ENCODE results near the gene GALNT8.
A peak's percentile ranks its signal among the peaks of the same experiment; 100 is the strongest.
"Not testable (repeated sequence)": the region's sequence is repeated elsewhere in the genome, so short reads cannot be mapped to it uniquely, and the experiment has no call there.

Gene GALNT8, protein sequence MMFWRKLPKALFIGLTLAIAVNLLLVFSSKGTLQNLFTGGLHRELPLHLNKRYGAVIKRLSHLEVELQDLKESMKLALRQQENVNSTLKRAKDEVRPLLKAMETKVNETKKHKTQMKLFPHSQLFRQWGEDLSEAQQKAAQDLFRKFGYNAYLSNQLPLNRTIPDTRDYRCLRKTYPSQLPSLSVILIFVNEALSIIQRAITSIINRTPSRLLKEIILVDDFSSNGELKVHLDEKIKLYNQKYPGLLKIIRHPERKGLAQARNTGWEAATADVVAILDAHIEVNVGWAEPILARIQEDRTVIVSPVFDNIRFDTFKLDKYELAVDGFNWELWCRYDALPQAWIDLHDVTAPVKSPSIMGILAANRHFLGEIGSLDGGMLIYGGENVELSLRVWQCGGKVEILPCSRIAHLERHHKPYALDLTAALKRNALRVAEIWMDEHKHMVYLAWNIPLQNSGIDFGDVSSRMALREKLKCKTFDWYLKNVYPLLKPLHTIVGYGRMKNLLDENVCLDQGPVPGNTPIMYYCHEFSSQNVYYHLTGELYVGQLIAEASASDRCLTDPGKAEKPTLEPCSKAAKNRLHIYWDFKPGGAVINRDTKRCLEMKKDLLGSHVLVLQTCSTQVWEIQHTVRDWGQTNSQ

DNA sequence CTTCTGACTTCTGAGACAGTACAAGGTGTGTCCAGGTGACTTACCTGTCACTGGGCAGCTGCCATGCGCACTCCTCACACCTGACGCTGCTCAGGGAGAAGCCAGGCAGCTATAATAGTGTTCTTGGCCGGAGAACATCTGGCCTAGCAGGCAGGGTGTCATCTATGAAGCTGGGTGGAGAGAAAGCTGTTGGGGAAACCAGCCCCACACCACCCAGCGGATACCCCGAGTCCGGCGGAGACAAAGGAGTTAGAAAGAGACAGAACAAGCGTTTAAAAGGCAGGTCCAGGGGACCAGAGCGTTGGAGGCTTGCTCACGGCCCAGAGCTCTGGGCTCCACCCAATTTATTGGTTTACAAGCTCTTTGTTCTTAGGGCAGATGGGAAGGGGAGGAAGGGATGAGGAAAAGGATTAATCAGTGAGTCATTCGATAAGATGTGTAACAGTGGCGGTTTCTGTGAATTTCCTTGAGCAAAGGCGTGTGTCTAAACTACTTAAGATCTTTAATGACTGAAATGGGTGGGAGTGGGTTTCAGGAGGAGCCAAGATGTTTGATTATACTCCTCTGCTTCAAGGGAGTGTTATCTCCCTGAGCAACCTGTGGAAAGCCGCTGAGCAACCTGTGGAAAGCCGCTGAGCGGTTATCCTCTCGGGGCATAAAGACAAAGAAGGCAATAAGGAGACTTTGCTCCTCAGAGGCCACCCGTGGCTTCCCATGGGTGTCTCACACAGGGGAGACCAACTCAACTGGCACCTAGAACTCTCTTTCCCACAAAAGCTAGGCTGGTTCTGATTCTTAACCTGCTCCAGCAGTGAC lies at the start of gene GALNT8:
Gene GALNT8 (plus strand): TSS at position 580 of the 816 bp plus-strand sequence. CDS start 278 bp downstream, outside the sequence.
- no peak for DNase-seq (ENCODE audit: low spot score)

DNA sequence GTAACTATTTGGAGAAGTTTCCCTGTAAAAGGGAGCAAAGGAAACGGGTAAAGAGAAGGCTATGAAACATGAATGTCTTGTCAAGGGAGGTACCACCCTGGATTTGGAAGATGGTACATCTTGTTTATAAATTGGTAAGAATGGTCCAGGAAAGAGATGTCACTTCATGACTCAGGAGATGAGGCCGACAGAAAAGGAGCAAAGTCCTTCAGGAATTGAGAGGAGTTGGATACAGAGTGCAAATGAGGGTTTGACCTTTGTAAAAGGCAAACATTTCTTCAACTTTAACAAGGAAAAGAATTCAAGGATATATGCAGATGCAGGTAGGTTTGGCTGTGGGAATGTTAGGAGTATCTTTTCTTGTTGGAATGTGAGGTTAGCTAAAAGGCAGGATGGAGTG lies 40.5 kb upstream of the GALNT8 start:
- DNase-seq (ENCODE audit: low spot score) = no peak

DNA sequence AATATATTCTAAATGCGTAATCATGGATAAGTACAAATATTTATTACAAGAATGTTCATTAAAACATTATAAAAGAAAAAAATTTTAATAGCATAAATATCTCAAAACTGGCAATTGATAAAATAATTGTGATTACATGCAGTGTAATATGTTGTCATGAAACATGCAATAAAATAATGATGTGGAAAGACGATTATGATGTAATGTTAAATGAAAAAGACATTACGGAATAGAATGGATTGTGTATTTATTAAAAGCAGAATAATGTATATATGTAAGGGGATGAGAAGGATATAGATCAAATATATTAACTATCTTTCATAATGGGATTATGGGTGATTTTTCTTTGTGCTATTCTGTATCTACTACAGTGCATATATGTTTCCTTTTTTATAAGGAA lies 38.5 kb upstream of the GALNT8 start:
- no peak for DNase-seq (ENCODE audit: low spot score)

DNA sequence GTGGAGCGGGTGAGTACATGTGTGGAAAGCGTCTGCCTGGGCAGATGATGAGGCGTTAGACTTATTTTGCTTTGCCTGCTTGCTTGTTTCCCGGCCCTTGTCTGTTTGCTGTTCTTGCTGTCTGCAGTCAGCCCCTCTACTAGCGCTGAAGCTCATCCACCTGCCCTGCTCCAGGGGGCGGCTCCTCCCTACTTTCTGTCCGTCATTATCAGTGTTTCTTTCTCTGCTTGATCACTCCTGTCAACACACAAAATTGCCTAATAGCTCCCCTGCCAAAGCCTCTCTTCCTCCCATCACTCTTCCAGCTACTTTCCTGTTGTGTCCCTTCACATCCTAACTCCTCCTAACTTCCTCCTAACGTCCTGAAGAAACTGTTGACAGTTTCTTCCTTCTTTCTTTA lies 34.9 kb upstream of the GALNT8 start:
- DNase-seq (ENCODE audit: low spot score) = no peak

DNA sequence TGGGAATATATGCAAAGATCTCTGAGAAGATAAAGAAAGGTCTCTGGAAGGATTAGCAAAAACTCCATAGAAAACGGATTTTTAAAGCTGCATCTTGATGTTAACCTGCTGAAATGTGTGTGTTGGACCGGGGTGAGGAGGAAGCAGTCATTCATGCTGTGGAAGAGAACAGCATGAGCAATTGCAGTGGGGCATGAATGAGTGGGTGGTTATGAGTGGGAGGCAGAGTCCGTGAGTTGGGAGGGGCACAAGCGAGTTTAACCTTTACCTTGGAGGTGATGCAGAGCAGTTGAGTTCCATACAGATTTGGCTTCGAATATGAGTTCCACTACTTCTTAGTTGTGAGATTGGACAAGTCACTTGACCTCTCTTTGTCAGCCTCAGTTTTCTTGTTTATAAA lies 29.4 kb upstream of the GALNT8 start:
- no peak for DNase-seq (ENCODE audit: low spot score)

DNA sequence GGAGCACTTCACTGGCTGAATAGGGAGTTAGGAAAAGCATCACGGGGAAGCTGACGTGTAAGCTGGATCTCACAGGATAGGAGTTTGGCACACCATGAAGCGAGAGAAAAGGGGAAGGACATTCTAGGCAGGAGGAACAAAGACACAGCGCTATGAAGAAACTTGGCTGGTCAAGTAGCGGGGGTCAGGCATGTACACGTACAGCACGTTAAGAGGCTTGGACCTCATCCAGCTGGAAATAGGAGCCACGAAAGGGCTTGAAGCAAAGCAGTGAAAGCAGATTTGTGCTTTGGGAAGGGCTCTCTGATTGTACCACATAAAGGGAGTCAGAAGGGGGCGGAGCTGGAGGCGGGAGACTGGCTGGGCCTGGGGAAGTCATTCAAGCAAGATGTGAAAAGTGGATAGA lies 19.6 kb upstream of the GALNT8 start:
- peak; percentile 66 for DNase-seq (ENCODE audit: low spot score)

DNA sequence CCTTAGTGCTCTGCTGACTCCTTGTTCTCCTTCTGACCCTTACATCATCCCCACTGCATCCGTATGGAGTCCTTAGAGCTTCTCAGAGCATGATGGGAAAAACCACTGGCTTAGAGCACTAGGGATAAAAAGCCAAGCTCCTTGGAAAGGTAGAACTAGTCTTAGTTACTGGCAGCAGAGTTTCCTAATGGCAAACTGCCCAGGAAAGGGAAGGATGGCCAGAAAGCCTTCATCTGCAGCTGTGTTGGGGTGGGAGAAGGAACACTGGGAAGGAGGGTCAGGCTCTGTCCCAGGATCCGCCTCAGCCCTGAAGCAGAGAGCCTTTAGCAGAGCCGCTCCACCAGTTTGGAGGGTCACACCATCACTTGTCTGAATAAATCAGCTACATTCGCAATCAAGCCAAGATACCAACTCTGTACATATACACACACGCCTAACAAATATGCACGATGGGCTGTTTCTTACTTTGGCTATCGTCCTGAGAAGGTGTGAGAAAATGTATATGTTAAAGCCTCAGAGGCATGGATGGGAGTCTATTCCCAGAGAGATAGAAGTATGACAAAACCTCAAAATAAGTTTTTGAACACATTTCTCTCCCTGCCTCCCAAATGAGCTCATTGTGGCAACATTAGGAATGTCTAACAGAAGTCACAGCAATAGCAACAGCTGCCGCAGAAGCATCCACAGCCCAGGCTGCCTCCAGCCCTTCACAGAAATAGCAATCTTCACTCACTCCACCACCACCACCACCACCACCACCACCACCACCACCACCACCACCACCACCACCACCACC lies 18.6 kb upstream of the GALNT8 start:
- DNase-seq (ENCODE audit: low spot score) = peak; percentile 12

DNA sequence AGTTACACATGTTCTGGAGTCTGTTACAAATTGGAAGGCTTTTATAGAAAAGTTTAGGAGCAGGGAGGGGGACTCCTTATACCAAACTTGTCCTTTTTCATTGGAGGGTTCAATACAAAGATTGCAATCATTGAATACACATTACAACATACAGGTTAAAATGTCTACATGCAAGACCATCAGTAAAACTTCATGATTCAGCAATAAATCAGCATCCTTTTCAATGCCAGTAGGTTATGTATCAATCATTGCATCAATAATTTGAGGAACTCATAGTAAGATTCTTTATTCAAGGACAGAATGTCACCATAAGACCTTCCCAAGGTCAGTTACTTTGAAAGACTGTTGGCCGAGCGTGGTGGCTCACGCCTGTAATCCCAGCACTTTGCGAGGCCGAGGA lies 16.5 kb upstream of the GALNT8 start:
- DNase-seq (ENCODE audit: low spot score) = no peak

DNA sequence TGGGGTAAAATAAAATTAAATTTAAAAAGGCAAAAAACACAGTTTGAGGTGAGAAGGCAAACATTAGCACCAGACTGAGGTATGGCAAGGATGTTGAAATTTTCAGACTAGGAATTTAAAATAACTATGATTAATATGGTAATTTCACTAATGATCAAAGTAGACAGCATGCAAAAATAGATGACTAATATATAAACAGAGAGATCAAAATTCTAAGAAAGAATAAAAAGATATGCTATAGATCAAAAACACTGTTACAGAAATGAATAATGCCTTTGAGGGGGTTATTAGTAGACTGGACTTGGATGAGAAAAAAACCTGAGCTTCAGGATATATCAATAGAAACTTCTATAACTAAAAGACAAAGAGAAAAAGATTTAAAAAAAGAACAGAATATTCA lies 14.4 kb upstream of the GALNT8 start:
- no peak for DNase-seq (ENCODE audit: low spot score)

DNA sequence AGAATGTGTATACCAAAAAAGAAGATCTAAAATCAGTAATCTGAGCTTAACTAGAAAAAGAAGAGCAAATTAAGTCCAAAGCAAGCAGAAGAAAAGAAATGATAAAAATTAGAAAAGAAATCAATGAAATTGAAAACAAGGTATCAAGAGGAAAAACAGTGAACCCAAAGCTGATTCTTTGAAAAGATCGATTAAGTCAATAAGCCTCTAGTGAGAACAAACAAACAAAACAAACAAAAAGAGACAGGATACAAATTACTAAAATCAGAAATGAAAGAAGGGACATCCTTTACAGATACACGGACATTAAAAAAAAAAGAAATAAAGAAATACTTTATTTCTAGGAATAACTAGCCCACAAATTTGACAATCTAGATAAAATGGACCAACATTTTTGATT lies 12.9 kb upstream of the GALNT8 start:
- DNase-seq (ENCODE audit: low spot score) = no peak

DNA sequence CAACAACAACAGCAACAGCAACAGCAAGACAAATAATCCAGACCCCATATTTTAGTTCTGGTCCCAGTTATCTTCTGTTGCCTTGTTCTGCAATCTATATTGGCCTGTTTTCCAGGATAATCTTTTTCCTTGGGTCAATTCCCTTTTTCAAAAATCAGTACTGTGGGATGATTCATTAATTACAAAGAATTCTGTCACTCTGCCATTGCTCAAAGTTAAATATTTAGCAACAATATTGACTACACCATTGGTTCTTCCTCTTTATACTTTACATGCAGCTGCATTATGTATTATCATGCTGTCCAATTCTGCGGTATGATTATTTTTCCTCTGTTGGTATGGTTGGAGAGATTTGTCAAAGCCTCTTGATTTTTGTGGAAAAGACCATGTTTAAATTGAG lies 10.1 kb upstream of the GALNT8 start:
- no peak for DNase-seq (ENCODE audit: low spot score)

DNA sequence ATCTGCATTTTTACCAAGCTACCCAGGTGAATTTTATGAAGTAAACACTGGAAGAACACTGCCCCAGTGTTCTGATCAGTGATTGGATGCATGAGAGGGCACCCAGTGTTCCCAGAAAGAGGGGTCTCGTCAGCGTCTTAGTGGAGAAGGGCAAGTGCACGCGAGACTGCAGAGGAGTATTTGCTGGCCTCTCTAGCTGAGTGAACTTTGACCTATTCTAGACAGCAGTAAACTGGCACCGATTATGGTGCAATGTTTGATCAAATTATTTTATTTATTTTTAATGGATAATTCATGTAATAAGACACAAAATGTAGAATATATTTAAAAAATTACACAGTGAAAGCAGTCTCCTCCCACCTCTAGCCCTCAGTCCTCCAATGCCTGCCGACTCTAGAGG lies 5.3 kb upstream of the GALNT8 start:
- DNase-seq (ENCODE audit: low spot score) = no peak

DNA sequence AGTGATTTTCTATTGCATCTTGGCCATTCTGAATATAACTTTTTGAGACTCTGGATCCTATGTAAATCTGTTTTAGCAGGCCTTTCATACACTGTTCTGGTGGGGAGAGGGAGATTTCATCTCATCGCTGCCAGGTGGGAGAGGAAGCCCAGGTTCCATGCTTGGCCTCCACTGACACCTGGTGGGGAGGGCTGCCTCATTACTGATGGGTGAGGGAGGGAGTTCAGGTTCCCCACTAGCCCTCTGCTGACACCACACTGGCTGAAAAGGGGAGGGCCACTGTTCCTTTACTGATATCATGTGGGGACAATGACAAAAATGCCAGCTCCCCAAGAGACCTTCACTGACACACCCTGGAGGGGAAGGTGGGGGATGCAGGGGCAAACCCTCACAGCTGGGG lies 2.4 kb upstream of the GALNT8 start:
- DNase-seq (ENCODE audit: low spot score) = no peak

DNA sequence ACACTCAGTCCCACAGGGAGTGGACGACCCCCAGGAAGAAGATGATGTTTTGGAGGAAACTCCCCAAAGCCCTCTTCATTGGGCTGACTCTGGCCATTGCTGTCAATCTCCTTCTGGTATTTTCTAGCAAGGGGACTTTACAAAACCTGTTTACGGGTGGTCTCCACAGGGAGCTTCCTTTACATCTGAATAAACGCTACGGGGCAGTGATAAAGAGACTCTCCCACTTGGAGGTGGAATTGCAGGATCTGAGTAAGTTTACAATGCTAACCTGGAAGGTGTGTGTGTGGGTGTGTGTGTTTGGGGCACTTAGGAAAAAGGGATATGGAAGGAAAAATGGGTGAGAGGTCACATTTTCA lies 416 bp downstream of the GALNT8 start:
- DNase-seq (ENCODE audit: low spot score) = no peak

DNA sequence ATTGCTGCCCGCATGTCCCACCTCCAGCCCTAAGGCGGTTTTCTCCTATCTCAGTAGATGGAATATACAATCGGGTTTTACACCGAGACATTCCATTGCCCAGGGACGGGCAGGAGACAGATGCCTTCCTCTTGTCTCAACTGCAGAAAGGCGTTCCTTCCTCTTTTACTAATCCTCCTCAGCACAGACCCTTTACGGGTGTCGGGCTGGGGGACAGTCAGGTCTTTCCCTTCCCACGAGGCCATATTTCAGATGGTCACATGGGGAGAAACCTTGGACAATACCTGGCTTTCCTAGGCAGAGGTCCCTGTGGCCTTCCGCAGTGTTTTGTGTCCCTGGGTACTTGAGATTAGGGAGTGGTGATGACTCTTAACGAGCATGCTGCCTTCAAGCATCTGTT lies 1.4 kb downstream of the GALNT8 start:
- DNase-seq (ENCODE audit: low spot score) = not testable (repeated sequence)

DNA sequence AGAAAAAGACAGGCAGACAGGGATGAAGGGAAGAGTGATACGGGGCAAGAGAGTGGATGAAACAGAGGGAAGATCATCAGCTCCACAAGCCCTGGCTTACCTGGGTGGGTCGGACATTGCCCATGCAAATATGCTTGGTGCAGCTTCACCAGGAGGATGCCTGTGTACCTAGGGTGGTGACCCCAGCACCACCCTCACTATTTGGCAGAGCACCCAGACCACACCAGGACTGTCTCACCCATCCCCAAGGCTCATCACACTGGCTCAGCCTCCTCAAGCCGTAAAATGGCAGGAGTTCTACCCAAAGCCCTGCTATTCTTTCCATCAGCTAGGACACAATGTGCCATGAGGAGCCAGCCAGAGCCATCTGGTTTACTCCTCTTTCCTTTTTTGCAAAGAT lies 3.0 kb downstream of the GALNT8 start:
- no peak for DNase-seq (ENCODE audit: low spot score)

DNA sequence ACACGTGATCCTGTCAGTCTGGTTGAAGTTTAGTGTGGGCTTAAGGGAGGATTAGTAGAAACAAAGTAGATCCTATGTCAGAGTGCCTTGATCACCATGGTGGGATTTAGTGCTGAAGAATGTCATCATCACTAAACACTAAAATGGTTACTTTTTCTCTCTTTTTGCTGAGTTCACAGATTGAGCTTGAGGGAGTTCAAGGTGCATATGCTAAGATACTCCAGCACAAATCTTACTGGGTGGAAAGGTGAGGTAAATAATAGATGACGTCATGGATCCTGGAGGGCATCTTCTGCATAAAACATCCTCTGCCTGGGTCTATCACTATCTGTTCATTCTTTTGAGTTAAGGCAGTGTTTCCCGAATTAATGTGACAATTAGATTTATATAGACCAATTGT lies 4.9 kb downstream of the GALNT8 start:
- no peak for DNase-seq (ENCODE audit: low spot score)

DNA sequence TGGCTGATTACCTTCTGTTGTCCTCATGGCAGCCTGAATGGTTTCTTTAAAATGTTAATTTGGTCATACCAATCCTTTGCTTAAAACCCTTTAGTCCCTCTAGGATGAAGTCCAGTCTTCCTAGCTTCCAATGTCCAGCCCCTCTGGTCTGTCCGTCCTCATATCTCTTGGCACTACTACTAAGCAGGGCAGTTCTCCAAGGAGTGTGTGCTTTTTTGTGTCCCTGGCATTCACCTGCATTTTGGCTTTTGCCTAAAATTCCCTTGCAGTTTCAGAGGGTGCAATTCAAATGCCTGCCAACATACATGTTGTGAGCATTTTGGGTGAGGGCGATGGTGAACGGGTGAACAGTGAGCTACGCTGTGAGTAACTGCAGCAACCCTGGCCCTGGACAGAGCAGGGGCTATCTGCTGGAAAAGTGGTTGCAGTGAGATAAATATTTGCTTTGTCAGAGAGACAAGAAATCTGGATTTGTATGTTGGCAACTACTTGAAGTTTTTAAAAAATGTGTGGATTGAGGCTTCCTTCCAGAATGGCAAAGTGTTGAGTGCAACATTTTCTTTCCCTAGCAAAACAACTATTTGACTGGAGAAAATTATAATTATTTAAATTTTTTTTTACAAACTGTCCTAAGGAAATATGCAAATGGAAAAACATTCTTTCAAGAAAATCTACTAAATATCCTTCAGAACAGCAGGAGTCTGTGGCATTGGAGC lies 14.6 kb downstream of the GALNT8 start:
- DNase-seq (ENCODE audit: low spot score) = no peak

DNA sequence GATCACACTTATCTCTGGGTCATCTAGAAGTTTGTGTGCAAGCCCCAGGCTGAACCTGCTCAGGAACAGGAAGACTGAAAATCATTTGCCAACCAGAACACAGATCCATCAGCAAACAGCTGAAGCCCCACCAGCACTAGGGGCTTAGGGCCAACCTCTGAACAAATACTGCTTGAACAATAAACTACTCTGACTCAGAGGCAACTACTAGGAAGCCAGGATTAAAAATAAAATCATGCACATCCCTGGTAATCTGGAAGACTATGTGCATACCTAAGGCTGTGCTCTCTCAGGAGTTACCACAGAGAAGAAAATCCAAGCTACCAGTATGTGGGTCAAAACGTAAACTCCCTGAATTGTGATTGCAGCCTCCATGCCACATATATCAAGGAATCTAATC lies 15.9 kb downstream of the GALNT8 start:
- peak; percentile 40 for DNase-seq (ENCODE audit: low spot score)

DNA sequence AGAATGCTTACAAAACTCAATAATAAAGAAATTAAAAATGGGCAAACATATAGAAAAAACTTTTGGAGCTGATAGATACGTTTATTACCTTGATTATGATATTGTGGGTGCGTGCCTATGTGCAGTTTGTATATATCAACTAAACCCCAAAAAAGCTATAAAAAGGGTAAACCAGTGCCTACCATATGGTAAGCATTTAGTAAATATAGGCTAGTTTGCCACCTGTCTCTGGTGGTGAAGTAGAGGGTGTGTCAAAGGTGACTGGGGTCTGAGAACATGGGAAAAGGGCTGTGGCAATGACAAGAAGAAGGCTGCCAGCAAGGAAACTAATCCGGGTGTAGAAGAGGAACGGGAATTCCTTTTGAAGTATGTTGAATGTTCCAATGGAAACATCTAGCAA lies 18.3 kb downstream of the GALNT8 start:
- DNase-seq (ENCODE audit: low spot score) = no peak

DNA sequence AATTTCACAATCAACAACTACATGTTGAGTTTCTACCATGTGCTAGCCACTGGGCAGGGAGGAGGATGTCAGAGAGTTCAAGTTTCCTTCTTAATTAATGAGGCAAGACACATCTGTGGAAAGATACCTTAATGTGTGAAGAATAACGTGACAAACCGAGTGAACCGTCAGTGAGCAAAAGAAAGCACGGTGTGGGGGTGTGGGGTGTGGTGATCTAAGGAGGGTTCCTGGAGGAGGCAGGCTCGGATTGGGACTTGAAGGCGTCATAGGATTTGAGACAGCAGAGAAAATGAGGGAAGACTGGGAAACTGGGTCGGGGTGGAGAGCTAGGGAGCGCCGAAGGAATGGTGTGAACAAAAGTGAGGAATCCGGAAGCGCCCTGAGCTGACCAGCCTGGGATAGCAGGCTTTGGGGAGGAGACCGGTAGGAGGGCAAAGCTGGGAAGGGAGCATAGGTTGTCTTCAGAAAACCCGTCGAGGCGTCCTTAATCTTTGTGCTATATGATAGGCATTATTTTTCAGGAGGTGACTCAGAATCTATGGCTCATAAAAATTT lies 22.3 kb downstream of the GALNT8 start:
- no peak for DNase-seq (ENCODE audit: low spot score)
